ENCODE measurements around the gene LOC101059915.

The LOC101059915 gene

GRCh38 chrX:71667328-71668247, at the start of gene LOC101059915:
Gene LOC101059915 (plus strand): TSS chrX:71667546.
- DNase-seq: no peak

- DNase-seq: no peak
Observed at GRCh38 chrX:71617742-71618141, 49.6 kb upstream of the LOC101059915 start.

- peak; percentile 61 for DNase-seq
Observed at GRCh38 chrX:71618303-71618721, 49.0 kb upstream of the LOC101059915 start, which contains the start of gene CXCR3. Gene CXCR3 (minus strand): TSS chrX:71618511. CDS start chrX:71618449, 62 bp downstream.

GRCh38 chrX:71618787-71619186, 48.6 kb upstream of the LOC101059915 start:
- DNase-seq: no peak

- peak; percentile 55 for DNase-seq
Observed at GRCh38 chrX:71619193-71619592, 48.2 kb upstream of the LOC101059915 start.

- no peak for DNase-seq
Observed at GRCh38 chrX:71619986-71620385, 47.4 kb upstream of the LOC101059915 start.

GRCh38 chrX:71621603-71622002, 45.7 kb upstream of the LOC101059915 start:
- no peak for DNase-seq

DNA sequence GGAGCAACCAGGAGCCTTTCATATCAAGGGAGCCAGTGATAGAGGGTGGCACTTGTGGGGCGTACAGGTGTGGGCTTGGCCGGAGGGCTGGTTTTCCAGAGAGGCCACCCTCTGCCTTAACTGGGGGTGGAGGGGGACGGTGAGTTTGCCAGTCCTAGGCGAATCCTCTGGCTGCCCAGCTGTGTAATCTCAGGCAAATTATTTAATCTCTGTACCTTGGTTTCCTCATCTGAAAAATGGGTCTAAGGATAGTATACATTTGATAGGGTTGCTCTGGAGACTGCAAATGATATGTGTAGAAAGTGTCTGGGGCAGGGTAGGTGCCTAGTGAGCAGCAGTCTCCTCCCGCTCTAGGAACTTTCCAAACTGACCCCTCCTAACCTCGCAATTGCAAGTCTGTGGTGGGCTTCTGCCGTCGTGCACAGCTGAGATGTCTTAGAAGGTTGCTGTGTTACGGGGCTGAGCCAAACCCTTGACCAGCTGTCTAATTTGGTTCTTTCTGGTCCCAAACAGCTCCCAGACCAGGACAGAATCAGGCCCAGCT, 45.2 kb upstream of the LOC101059915 start:
- DNase-seq: no peak

GRCh38 chrX:71622576-71623450, 44.5 kb upstream of the LOC101059915 start:
- peak; percentile 85 for DNase-seq

DNA sequence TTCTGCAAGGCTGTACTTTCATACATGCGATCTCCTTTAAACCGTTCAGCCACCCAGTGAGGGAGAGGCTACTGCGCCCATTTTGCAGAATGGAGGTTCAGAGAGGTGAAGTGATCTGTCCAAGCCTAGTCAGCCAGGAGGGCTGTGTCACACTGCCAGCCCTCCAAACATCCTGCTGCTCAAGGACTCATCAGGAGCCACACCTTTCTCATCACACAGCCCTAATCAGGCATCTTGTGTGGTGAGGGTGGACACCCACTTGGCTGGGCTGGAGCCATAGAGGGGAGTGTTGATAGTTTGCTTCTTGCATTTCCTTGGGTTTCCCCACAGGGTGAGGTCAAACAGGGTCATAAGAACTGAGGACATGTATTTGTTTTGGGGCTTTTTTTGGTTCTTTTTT, 43.6 kb upstream of the LOC101059915 start:
- DNase-seq: peak; percentile 40

- DNase-seq: no peak
Observed at GRCh38 chrX:71625471-71625870, 41.9 kb upstream of the LOC101059915 start.

- no peak for DNase-seq
Observed at GRCh38 chrX:71626576-71626975, 40.8 kb upstream of the LOC101059915 start.

GRCh38 chrX:71627588-71628404, 39.5 kb upstream of the LOC101059915 start:
- DNase-seq: no peak

GRCh38 chrX:71629467-71629866, 37.9 kb upstream of the LOC101059915 start:
- DNase-seq: no peak

DNA sequence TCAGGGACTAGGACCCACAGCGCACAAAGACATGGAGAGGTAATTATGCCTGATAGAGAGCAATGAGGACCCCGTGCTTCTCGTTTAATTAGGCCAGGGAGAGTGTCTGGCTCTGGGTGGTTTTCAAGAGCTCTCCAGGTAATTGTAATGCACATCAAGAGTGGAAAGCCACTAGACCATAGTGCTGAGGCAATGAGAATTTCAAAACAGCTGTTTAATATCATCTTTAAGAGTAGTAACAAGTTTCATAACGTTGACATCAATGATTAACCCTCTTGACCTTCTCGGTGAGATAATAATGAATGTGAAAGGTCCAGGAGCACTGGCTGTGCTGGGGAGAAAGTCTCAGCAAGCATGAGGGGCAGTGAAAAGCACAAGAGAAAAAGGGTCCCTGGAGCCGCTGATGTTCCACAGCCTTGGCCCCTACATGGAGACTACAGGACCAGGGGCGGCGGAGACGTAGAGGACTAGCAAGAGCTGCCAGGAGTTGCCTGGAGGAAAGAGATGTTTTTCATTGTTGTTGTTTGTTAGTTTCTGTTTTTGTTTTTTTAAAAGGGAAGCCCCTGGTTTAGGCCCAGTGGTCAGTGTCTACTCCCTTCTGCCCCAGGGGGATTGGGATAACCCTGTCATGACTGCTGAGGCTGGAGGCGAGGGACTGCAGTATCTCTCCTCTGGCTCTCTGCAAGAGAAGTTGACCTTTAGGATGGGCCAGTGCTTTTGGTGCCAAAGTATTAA, 34.3 kb upstream of the LOC101059915 start:
- no peak for DNase-seq

GRCh38 chrX:71634366-71634765, 33.0 kb upstream of the LOC101059915 start:
- no peak for DNase-seq

DNA sequence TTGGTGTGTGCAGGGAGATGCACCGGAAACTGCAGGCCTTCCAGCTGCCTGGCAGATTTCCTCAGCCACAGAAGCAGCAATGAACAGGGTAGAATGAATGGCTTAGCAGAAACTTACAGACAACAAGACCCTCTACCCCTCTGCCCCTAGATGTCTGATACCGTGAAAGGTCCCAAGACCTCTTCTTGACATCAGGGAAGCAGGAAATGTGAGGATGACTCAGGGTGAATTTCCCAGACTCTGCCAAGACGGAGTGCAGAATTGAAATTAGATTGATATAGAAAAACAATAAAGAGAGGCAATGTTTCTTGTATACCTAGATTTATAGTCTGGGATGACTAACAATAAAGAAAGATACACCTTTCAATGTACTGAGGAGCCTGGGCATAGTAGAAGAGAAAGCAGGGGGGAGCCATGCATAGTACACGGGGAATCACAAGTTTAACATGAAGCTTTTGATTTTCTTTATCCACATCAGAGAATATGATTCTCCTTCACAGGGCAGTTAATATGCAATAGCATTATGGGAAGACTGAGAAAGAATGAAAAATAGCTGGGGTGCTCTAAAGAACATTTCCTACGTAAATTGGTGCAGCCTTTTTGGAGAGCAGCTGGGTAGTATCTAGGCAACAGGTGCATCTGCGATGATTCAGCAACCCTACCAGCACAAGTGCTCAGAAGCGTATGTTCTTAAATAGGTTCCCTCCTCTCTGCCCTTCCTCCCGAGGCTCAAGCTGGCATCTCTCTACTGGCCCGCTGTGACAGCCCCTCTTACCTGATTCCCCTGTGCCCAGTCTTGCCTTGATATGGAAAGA, 30.7 kb upstream of the LOC101059915 start:
- DNase-seq: no peak

- no peak for DNase-seq
Observed at GRCh38 chrX:71637253-71637618, 30.1 kb upstream of the LOC101059915 start.

- no peak for DNase-seq
Observed at GRCh38 chrX:71637848-71638247, 29.5 kb upstream of the LOC101059915 start.

- DNase-seq: no peak
Observed at GRCh38 chrX:71638409-71638808, 28.9 kb upstream of the LOC101059915 start.

DNA sequence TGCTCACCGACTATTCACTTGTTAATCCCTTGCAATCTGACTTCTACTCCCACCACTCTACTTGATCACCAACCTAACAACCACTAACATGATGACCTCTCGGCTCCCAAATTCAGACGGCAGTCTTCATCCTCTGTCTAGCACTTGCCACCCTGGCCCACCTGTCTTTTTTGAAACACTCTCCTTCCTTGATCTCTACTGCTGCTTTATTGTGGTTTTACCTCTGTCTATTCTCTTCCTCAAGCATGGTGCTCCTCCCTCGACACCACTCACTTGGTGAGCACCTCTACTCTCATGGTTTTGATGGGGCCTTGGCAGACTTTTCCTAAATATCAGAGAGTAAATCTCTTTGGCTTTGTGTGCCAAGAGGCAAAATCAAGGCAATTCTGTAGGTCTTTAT, 27.3 kb upstream of the LOC101059915 start:
- peak; percentile 39 for DNase-seq
